ENCODE data around the gene DYNLL1.

GRCh38 chr12:120536064-120536791, 40.3 kb downstream of the DYNLL1 start:
- TF ChIP-seq CTCF (IDR thresholded peaks at IDR 0.05) (no peak), EP300 (IDR thresholded peaks at IDR 0.05) (no peak)
